Mesothelial cell of epicardium (in vitro differentiated cells): ENCODE data around the gene D2HGDH. TPM values are rescaled to one million over a fixed set of nuclear protein-coding genes. Genes with fewer than 3 reads are reported as not detected.

Experiments
- DNase-seq, 2 experiments: peaks; one replicate each; pipeline ENCODE4 v3.0.0; 2021; ENCODE audit warnings: low spot score in 2 of 2; ENCODE audit not compliant: unreplicated experiment in 2 of 2
- H3K27ac Mint-ChIP-seq: 2 replicates; pipeline ENCODE4 v1.8.0; 2021; ENCODE audit warnings: mixed read lengths
- H3K27me3 Mint-ChIP-seq: 2 replicates; pipeline ENCODE4 v1.8.0; 2021; ENCODE audit warnings: low read depth, mixed read lengths
- H3K36me3 Mint-ChIP-seq: 2 replicates; pipeline ENCODE4 v1.8.0; 2021; ENCODE audit warnings: mixed read lengths
- H3K4me1 Mint-ChIP-seq: 2 replicates; pipeline ENCODE4 v1.8.0; 2021; ENCODE audit warnings: mixed read lengths
- H3K4me3 Mint-ChIP-seq: 2 replicates; pipeline ENCODE4 v1.8.0; 2021; ENCODE audit warnings: mild to moderate bottlenecking, moderate library complexity, mixed read lengths
- H3K9me3 Mint-ChIP-seq: 2 replicates; pipeline ENCODE4 v1.8.0; 2021; ENCODE audit warnings: mixed read lengths
- total RNA-seq: library from RNA; stranded (reverse); gene quantifications from 3 replicates; pipeline ENCODE4 v1.2.1, GENCODE V29; 2021
- TF ChIP-seq, protein P1 (sequence below): fragments of 200-600 bp; sonication (generic); IDR thresholded peaks from one replicate; pipeline ENCODE4 v1.5.0; 2021; ENCODE audit warnings: antibody characterized with exemption; ENCODE audit not compliant: unreplicated experiment

Gene D2HGDH
- total RNA-seq, 1 donor from 2014 or later: 60.3 TPM

DNA sequence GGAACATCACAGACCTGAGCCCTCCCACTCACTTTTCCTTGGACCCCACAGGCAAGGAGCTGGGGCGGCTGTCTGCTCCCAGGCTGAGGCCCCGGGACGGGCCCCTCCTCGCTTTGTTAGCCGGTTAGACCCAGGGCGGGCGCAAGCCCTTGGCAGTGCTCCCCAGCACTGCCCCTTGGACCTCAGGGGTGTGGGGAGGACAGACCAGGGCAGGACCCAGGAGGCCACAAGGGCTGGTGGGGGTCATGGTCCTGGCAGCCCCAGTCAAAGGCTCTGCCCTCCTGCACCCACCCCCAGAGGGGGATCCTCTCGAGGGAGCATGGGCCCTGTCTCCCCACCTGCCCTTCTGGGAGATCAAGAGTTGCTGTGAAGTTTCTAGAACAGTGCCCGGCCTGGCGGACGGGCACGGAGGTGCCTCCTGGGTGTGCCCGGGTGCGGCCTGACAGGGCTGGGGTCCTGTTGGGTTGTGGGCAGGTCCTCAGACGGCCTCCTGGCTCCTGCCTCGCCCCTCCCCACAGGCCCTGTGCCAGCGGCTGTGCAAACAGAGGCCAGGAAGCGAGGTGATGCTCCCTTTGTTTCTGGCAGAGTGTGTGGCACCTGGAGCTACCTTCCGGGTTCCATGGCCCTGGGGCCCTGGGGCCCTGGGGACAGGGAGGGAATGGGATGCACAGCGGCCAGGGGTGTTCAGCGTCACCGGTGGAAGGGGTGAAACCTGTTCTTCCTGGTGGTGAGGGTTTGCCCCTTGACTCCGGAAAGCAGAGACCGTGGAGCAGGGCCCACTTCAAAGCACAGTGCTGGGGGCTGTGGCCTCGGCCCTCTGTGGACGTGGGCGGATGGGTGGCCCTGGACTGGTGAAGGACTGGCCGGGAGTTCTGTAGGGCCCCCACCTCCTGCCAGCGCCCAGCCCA is 39.3 kb downstream of the D2HGDH start:
- Mint-ChIP-seq H3K4me1 (peaks cover 26% of the 10 kb centered on the region), H3K27ac (no peak overlapping the region), H3K9me3 (no peaks in the 10 kb centered on the region), H3K4me3 (no peak overlapping the region), H3K36me3 (no peaks in the 10 kb centered on the region), H3K27me3 (no peaks in the 10 kb centered on the region)
- DNase-seq: no peak
- TF ChIP-seq, protein P1, sequence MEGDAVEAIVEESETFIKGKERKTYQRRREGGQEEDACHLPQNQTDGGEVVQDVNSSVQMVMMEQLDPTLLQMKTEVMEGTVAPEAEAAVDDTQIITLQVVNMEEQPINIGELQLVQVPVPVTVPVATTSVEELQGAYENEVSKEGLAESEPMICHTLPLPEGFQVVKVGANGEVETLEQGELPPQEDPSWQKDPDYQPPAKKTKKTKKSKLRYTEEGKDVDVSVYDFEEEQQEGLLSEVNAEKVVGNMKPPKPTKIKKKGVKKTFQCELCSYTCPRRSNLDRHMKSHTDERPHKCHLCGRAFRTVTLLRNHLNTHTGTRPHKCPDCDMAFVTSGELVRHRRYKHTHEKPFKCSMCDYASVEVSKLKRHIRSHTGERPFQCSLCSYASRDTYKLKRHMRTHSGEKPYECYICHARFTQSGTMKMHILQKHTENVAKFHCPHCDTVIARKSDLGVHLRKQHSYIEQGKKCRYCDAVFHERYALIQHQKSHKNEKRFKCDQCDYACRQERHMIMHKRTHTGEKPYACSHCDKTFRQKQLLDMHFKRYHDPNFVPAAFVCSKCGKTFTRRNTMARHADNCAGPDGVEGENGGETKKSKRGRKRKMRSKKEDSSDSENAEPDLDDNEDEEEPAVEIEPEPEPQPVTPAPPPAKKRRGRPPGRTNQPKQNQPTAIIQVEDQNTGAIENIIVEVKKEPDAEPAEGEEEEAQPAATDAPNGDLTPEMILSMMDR: no peak

DNA sequence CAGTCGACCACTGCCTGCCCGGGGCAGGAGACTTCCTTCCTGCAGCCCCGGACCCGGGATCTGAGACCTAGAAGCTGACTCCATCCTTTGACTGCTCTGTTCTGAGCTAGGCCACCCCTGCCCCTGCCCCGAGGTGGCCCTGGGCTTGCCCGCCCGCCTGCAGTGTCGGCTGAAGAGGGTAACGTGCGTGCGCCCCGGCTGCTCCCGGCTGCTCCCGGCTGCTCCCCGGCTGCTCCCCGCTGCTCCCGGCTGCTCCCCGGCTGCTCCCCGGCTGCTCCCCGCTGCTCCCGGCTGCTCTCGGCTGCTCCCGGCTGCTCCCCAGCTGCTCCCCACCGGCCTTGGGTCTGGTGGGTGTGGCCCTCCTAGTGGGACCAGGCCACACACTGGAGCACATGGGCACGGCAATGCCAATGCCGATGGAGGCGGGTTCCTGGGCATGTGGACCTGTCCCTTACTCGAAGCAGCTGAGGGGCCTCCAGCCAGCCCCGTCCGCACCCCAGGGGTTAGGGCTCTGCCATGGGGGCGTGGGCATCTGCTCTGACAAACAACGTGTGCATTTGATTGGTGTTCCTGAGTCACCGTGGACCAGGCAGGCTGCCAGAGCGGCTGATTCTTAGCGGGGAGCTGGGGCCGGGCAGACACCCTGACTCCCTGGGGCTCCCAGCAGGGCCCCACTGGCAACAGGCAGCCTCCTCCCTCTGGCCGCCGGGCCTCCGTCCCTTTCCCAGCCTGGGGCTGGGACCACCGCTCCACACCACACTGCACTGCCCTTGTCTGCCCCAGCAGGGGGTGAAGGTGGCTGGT is 40.2 kb downstream of the D2HGDH start:
- TF ChIP-seq, protein P1: no peak
- Mint-ChIP-seq H3K27ac (no peak overlapping the region), H3K4me3 (no peak overlapping the region), H3K4me1 (peaks cover 26% of the 10 kb centered on the region), H3K36me3 (no peaks in the 10 kb centered on the region), H3K9me3 (no peaks in the 10 kb centered on the region), H3K27me3 (no peaks in the 10 kb centered on the region)
- DNase-seq: no peak

DNA sequence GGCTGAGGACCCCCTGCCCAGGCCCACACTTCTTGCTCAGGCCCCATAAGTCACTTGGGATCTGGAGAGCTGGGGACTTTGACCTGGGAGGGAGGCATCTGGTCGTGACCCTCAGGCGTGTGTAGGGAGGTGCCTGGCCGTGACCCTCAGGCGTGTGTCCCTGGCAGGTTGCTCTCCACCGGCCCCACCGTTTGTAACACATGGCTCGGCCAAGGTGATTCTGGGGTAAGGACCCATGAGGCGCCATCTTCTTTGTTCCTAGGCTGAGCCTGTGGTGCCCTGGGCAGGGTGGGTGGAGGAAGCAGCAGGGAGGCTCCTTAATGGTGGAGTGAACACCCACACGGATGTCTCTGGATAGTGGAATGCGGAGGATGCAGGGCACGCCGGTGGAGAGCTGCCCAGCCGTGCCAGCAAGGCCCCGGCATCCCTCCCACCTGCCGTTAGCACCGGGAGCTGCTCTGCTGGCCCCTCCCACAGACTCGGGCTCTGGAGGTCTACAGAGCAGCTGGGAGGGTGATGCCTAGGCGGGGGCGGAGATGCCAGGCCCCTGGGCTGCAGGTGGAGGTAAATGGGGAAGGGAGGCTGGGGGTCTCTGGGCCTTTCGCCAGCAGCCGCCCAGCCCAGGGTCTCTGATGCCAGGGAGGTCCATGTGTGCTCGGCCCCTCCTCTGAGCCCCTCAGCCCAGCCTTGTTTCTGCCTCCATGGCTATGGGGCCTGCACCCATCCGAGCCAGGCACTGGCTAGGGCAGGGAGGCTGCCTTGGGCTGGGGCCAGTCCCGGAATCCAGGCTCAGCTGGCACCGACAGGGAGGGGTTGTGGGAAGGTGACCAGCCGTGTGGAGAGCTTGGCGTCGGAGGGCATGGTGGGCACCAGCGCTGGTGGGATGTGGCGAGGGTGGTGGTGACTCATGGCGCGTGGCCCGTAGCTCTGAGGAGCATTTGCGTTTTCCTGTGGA is 41.1 kb downstream of the D2HGDH start:
- TF ChIP-seq, protein P1: no peak
- no peaks in the 10 kb centered on the region for H3K36me3 Mint-ChIP-seq
- H3K4me3 Mint-ChIP-seq: no peak overlapping the region
- peak overlapping the region; percentile 12 for H3K27ac Mint-ChIP-seq
- peak in 1 of 2 experiments; percentile 34 for DNase-seq
- no peaks in the 10 kb centered on the region for H3K27me3 Mint-ChIP-seq
- peaks cover 1% of the 10 kb centered on the region for H3K9me3 Mint-ChIP-seq
- peaks cover 24% of the 10 kb centered on the region for H3K4me1 Mint-ChIP-seq

DNA sequence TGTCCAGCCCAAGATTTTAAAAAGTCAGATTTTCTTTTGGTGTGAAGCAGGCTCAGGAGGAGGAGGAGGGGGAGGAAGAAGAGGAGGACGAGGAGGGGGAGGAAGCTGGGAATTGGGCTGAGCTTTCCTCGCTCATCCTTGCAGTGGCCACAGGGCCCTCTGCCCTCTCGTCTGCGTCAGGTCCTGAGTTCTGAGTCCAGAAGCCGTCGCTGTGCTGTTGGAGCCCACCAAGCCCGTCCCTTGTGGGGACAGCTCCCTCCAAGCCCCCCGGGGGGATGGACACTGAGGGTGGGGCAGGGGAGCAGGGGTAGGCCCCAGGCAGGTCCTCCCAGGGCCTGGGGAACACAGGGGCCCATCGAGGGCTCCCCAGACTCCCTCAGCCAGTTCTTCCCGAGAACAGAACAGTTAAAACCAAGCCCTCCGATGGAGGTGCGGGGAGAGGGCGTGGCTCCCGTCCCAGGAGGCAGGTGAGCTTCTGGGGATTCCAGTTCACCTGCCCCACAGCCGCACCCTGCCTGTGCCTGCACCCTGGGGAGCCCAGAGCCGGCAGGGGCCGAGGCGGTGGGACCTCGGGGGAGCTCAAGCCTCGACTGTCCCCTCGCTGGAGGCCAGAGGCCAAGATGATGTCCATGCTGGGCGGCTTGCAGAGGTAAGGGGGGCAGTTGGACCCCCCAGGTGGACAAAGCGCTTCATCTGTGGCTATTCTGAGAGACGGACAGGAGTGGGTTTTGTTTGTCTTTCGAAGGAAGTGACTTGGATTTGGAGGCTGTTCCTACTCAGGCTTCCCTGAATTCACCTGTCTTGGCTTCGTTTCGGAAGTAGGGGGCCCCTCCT is 42.1 kb downstream of the D2HGDH start, which contains the start of gene GAL3ST2:
GAL3ST2 (plus strand) TSS at position 487 of the 834 bp plus-strand sequence; CDS start at position 621, 134 bp downstream.
- H3K27me3 Mint-ChIP-seq: no peaks in the 10 kb centered on the region
- no peak within 1 kb of the TSS for H3K27ac Mint-ChIP-seq
- H3K4me3 Mint-ChIP-seq: no peak within 1 kb of the TSS
- H3K4me1 Mint-ChIP-seq: peaks cover 18% of the 10 kb centered on the region
- TF ChIP-seq, protein P1: no peak
- peaks cover 1% of the 10 kb centered on the region for H3K36me3 Mint-ChIP-seq
- DNase-seq: peak in 1 of 2 experiments; percentile 33
- peaks cover 10% of the 10 kb centered on the region for H3K9me3 Mint-ChIP-seq
